Measurements from ENCODE around the gene IL16. TPM values are rescaled to one million over a fixed set of nuclear protein-coding genes. Genes with fewer than 3 reads are reported as not detected.

The IL16 gene
- polyA plus RNA-seq, 1 donor from 2014 or later, result not detected

GRCh38 chr15:81155375-81156218, 41.1 kb upstream of the IL16 start:
- Histone ChIP-seq H3K36me3 (ENCODE audit: insufficient read depth, low read length) (no peaks in the 10 kb centered on the region), H3K9me2 (ENCODE audit: insufficient read depth, low read length) (no peaks in the 10 kb centered on the region), H4K20me1 (ENCODE audit: insufficient read depth) (no peaks in the 10 kb centered on the region), H3K27me3 (ENCODE audit: insufficient read depth, low read depth, low read length) (no peaks in the 10 kb centered on the region), H3K9ac (ENCODE audit: low read length) (no peak overlapping the region), H3F3A (ENCODE audit: insufficient read depth, low read length, poor library complexity, severe bottlenecking) (no peaks in the 10 kb centered on the region), H3K27ac (ENCODE audit: low read length) (no peak overlapping the region), H3K4me3 (ENCODE audit: low read length) (no peak overlapping the region), H3K79me2 (replicated peaks; ENCODE audit: insufficient read depth, low read length) (no peaks in the 10 kb centered on the region), H2AFZ (ENCODE audit: low read depth, low read length) (no peak overlapping the region), H3K9me3 (ENCODE audit: low read length) (no peaks in the 10 kb centered on the region), H3K4me2 (ENCODE audit: low read length) (no peak overlapping the region)
- TF ChIP-seq REST (IDR thresholded peaks at IDR 0.05; ENCODE audit: borderline replicate concordance) (no peak), EZH2 (IDR thresholded peaks at IDR 0.05; ENCODE audit: borderline replicate concordance, insufficient read depth, low read length, poor library complexity, severe bottlenecking) (no peak), EP300 (conservative IDR thresholded peaks at IDR 0.05; ENCODE audit: poor library complexity, severe bottlenecking) (no peak), RAD21 (conservative IDR thresholded peaks at IDR 0.05) (peak; percentile 50), POLR2AphosphoS5 (IDR thresholded peaks at IDR 0.05) (no peak), MXI1 (conservative IDR thresholded peaks at IDR 0.05; ENCODE audit: poor library complexity, severe bottlenecking) (no peak), TAF1 (IDR thresholded peaks at IDR 0.05; ENCODE audit: low read depth) (no peak), SMC3 (conservative IDR thresholded peaks at IDR 0.05; ENCODE audit: poor library complexity) (peak; percentile 63), CTCF (IDR thresholded peaks at IDR 0.05; ENCODE audit: poor library complexity, severe bottlenecking) (peak; percentile 63)

GRCh38 chr15:81156324-81156723, 40.4 kb upstream of the IL16 start:
- no peaks in the 10 kb centered on the region for H3F3A ChIP-seq (ENCODE audit: insufficient read depth, low read length, poor library complexity, severe bottlenecking)
- H3K9me3 ChIP-seq (ENCODE audit: low read length), result no peaks in the 10 kb centered on the region
- H3K79me2 ChIP-seq (replicated peaks; ENCODE audit: insufficient read depth, low read length), result no peaks in the 10 kb centered on the region
- no peaks in the 10 kb centered on the region for H3K27me3 ChIP-seq (ENCODE audit: insufficient read depth, low read depth, low read length)
- no peaks in the 10 kb centered on the region for H3K9me2 ChIP-seq (ENCODE audit: insufficient read depth, low read length)
- H4K20me1 ChIP-seq (ENCODE audit: insufficient read depth), result no peaks in the 10 kb centered on the region
- H3K27ac ChIP-seq (ENCODE audit: low read length), result no peak overlapping the region
- H3K4me2 ChIP-seq (ENCODE audit: low read length), result no peak overlapping the region
- H3K4me3 ChIP-seq (ENCODE audit: low read length), result no peak overlapping the region
- no peak overlapping the region for H2AFZ ChIP-seq (ENCODE audit: low read depth, low read length)
- no peak for TF ChIP-seq REST (IDR thresholded peaks at IDR 0.05; ENCODE audit: borderline replicate concordance)
- TF ChIP-seq EZH2 (IDR thresholded peaks at IDR 0.05; ENCODE audit: borderline replicate concordance, insufficient read depth, low read length, poor library complexity, severe bottlenecking), result no peak
- no peak for TF ChIP-seq SMC3 (conservative IDR thresholded peaks at IDR 0.05; ENCODE audit: poor library complexity)
- no peak for TF ChIP-seq EP300 (conservative IDR thresholded peaks at IDR 0.05; ENCODE audit: poor library complexity, severe bottlenecking)
- no peak for TF ChIP-seq POLR2AphosphoS5 (IDR thresholded peaks at IDR 0.05)
- TF ChIP-seq MXI1 (conservative IDR thresholded peaks at IDR 0.05; ENCODE audit: poor library complexity, severe bottlenecking), result no peak
- no peak for TF ChIP-seq TAF1 (IDR thresholded peaks at IDR 0.05; ENCODE audit: low read depth)
- no peaks in the 10 kb centered on the region for H3K36me3 ChIP-seq (ENCODE audit: insufficient read depth, low read length)
- H3K9ac ChIP-seq (ENCODE audit: low read length), result no peak overlapping the region

Measured in neural cell (in vitro differentiated cells).